ENCODE results near the gene PFKFB4. TPM values are rescaled to one million over a fixed set of nuclear protein-coding genes. Genes with fewer than 3 reads are reported as not detected.
A peak's percentile ranks its signal among the peaks of the same experiment; 100 is the strongest.

PFKFB4 gene
- total and polyA plus RNA-seq, 9 of the 15 experiments (the other 6 are each of a cell fraction or from before 2014, with no cell fraction given): 0.92 to 56.3 (median 13.5) TPM

DNA sequence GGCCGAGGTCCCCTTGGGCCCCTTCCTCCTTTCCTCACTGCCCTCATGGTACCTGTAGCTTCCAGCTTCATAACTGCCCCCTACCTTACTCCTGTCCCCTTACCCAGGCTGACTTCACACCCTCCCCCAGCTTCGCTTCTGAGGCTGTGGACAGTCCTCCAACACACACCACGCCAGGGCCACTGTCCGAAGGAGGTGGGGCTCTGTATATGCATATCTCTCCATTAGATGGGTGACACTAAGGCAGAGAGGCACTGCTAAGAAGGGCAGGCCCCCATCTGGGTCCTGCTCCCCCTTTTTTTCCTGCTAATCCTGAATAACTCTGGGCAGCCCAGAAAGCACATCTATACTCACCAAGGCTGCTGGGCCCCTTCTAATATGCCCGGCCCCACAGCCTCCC is 39.6 kb upstream of the PFKFB4 start:
- Histone ChIP-seq H3K4me3 (no peak overlapping the region), H3K9me1 (ENCODE audit: control insufficient read depth, insufficient read depth, low read length) (no peaks in the 10 kb centered on the region), H3K27me3 (ENCODE audit: control insufficient read depth in 2 of 2, insufficient read depth in 2 of 2, low read length in 2 of 2) (peaks cover 0 to 9% of the 10 kb centered on the region in 2 experiments; a peak in 2 of 5 replicates), H2AFZ (ENCODE audit: low read depth, low read length) (no peak overlapping the region), H3K4me2 (ENCODE audit: insufficient read depth, low read length) (0 out of 2 replicates have a peak overlapping the region, but pooled peaks have one; percentile 8), H3K9me3 (replicated peaks; ENCODE audit: control insufficient read depth, insufficient read depth, low read depth, low read length) (no peaks in the 10 kb centered on the region), H3K4me1 (replicated peaks in 1 of 2; ENCODE audit: control insufficient read depth in 2 of 2, insufficient read depth in 2 of 2, low read length in 2 of 2) (peaks cover 12 to 47% of the 10 kb centered on the region in 2 experiments; a peak in 4 of 5 replicates), H3K79me2 (ENCODE audit: control insufficient read depth, insufficient read depth, low read length) (no peaks in the 10 kb centered on the region), H3K27ac (ENCODE audit: extremely low read depth, low read depth, low read length) (peak overlapping the region; percentile 39; the same call in 2 of the 3 replicates), H3K36me3 (ENCODE audit: control insufficient read depth, insufficient read depth, low read length) (peaks cover 39% of the 10 kb centered on the region; the same call in 2 of the 3 replicates), H3K9ac (ENCODE audit: insufficient read depth in 1 of 2, low read depth in 2 of 2, low read length in 2 of 2) (no peak overlapping the region), H4K20me1 (replicated peaks; ENCODE audit: control insufficient read depth, insufficient read depth, low read length) (no peaks in the 10 kb centered on the region)
- BruUV-seq (replicated peaks): no TSS peak
- ATAC-seq (peak; percentile 24; the same call in 2 of the 3 replicates), DNase-seq (ENCODE audit: extremely low read depth in 1 of 4, low spot score in 3 of 4) (peak in 1 of 4 experiments; percentile 8), FAIRE-seq (no peak)
- in situ Hi-C loops (cut with MboI) (no loop called here), intact Hi-C loops (cut with micrococcal nuclease) (no loop called here)
- WGBS (ENCODE audit: insufficient coverage, low coverage, missing lambda C conversion rate): 42% methylated on average over 4 of the region's 5 CpGs
- no peak for TF ChIP-seq NCOA4 (IDR thresholded peaks at IDR 0.05; ENCODE audit: partially characterized antibody)
- TF ChIP-seq, protein P1, sequence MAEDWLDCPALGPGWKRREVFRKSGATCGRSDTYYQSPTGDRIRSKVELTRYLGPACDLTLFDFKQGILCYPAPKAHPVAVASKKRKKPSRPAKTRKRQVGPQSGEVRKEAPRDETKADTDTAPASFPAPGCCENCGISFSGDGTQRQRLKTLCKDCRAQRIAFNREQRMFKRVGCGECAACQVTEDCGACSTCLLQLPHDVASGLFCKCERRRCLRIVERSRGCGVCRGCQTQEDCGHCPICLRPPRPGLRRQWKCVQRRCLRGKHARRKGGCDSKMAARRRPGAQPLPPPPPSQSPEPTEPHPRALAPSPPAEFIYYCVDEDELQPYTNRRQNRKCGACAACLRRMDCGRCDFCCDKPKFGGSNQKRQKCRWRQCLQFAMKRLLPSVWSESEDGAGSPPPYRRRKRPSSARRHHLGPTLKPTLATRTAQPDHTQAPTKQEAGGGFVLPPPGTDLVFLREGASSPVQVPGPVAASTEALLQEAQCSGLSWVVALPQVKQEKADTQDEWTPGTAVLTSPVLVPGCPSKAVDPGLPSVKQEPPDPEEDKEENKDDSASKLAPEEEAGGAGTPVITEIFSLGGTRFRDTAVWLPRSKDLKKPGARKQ (CRISPR knock-in tag; IDR thresholded peaks at IDR 0.05): no peak
- TF ChIP-seq ZNF699 (CRISPR knock-in tag; IDR thresholded peaks at IDR 0.05; ENCODE audit: insufficient replicate concordance): no peak
- ChIA-PET POLR2A (interaction anchor here (0.6 to 0.7 kb wide), 3 partner anchors 19 to 145 kb away, joined by 3 to 5 read pairs (median 3); no protein-coding TSS in a partner anchor), CTCF (ENCODE audit: low intra/inter-chr PET ratio) (no interaction called here)

Data from K562 (cell line).